ENCODE results near the gene SHCBP1.

The SHCBP1 gene

GRCh38 chr16:46621006-46621933 lies at the start of gene SHCBP1:
Gene SHCBP1, minus strand, starts transcription at chr16:46621379. Its CDS starts 20 bp downstream, at chr16:46621359.
- Mint-ChIP-seq H3K36me3 (ENCODE audit: low read depth) (peaks cover 3% of the 10 kb centered on the region), H3K4me1 (peaks cover 16% of the 10 kb centered on the region), H3K4me3 (peak within 1 kb of the TSS; percentile 93 to 94 (median 94)), H3K27ac (peak within 1 kb of the TSS; percentile 17 to 80 (median 78)), H3K27me3 (ENCODE audit: low read depth) (no peaks in the 10 kb centered on the region), H3K9me3 (no peaks in the 10 kb centered on the region)
- TF ChIP-seq CTCF (IDR thresholded peaks at IDR 0.05; ENCODE audit: unreplicated experiment in 3 of 3), result no peak

- H3K36me3 Mint-ChIP-seq (ENCODE audit: low read depth), result peaks cover 79% of the 10 kb centered on the region
- no peaks in the 10 kb centered on the region for H3K27me3 Mint-ChIP-seq (ENCODE audit: low read depth)
- H3K4me1 Mint-ChIP-seq, result no peaks in the 10 kb centered on the region
- no peak overlapping the region for H3K4me3 Mint-ChIP-seq
- H3K27ac Mint-ChIP-seq, result no peak overlapping the region
- no peak for TF ChIP-seq CTCF (IDR thresholded peaks at IDR 0.05; ENCODE audit: unreplicated experiment in 3 of 3)
- H3K9me3 Mint-ChIP-seq, result no peaks in the 10 kb centered on the region
These were observed 40.9 kb upstream of the SHCBP1 start for GRCh38 chr16:46662123-46662522.

- Mint-ChIP-seq H3K9me3 (no peaks in the 10 kb centered on the region), H3K36me3 (ENCODE audit: low read depth) (peaks cover 69% of the 10 kb centered on the region), H3K27ac (no peak overlapping the region), H3K4me1 (no peaks in the 10 kb centered on the region), H3K4me3 (no peak overlapping the region), H3K27me3 (ENCODE audit: low read depth) (no peaks in the 10 kb centered on the region)
- TF ChIP-seq CTCF (IDR thresholded peaks at IDR 0.05; ENCODE audit: unreplicated experiment in 3 of 3), result no peak
These were observed 37.7 kb upstream of the SHCBP1 start for GRCh38 chr16:46658925-46659324.

- Mint-ChIP-seq H3K4me3 (no peak overlapping the region), H3K4me1 (peaks cover 11% of the 10 kb centered on the region), H3K27ac (peak overlapping the region in 1 of 3 experiments; percentile 88), H3K27me3 (ENCODE audit: low read depth) (no peaks in the 10 kb centered on the region), H3K36me3 (ENCODE audit: low read depth) (peaks cover 12% of the 10 kb centered on the region), H3K9me3 (peaks cover 3% of the 10 kb centered on the region)
- TF ChIP-seq CTCF (IDR thresholded peaks at IDR 0.05; ENCODE audit: unreplicated experiment in 3 of 3), result no peak
These were observed 30.1 kb upstream of the SHCBP1 start for GRCh38 chr16:46651305-46651704.

- peaks cover 11% of the 10 kb centered on the region for H3K4me1 Mint-ChIP-seq
- peaks cover 10% of the 10 kb centered on the region for H3K9me3 Mint-ChIP-seq
- H3K4me3 Mint-ChIP-seq, result no peak overlapping the region
- no peak for TF ChIP-seq CTCF (IDR thresholded peaks at IDR 0.05; ENCODE audit: unreplicated experiment in 3 of 3)
- peak overlapping the region in 2 of 3 experiments; percentile 76 to 88 for H3K27ac Mint-ChIP-seq
- H3K36me3 Mint-ChIP-seq (ENCODE audit: low read depth), result peaks cover 4% of the 10 kb centered on the region
- H3K27me3 Mint-ChIP-seq (ENCODE audit: low read depth), result no peaks in the 10 kb centered on the region
These were observed 29.1 kb upstream of the SHCBP1 start for GRCh38 chr16:46650254-46650623.
